Adipose tissue (tissue), 3 donors: Measurements from ENCODE around the gene RNF223. TPM values are rescaled to one million over a fixed set of nuclear protein-coding genes. Genes with fewer than 3 reads are reported as not detected.
"Not testable (repeated sequence)": the region's sequence is repeated elsewhere in the genome, so short reads cannot be mapped to it uniquely, and the experiment has no call there.

Experiments used
- H3K27ac ChIP-seq: one replicate; pipeline ENCODE4 v1.5.1; 2013; ENCODE audit warnings: low read depth, low read length
- WGBS, 3 donors: extraction: QIAGEN DNeasy Blood & Tissue Kit; methylation state at CpG; one replicate each; pipeline ENCODE4 v1.1.7; 2013; 5-methylcytosine and 5-hydroxymethylcytosine counted together
- polyA plus RNA-seq, 3 donors: library from polyadenylated mRNA; stranded (reverse); fragments of 200-250 nt; gene quantifications; one replicate each; pipeline ENCODE4 v1.2.3, GENCODE V29; 2013
- donor health status: healthy with polysubstance abuse.
- donor health status: Bipolar disorder and iron deficiency.
- donor health status: healthy.

Gene RNF223
- polyA plus RNA-seq, 3 donors, result 0.05 to 0.30 TPM; not detected in 1

DNA sequence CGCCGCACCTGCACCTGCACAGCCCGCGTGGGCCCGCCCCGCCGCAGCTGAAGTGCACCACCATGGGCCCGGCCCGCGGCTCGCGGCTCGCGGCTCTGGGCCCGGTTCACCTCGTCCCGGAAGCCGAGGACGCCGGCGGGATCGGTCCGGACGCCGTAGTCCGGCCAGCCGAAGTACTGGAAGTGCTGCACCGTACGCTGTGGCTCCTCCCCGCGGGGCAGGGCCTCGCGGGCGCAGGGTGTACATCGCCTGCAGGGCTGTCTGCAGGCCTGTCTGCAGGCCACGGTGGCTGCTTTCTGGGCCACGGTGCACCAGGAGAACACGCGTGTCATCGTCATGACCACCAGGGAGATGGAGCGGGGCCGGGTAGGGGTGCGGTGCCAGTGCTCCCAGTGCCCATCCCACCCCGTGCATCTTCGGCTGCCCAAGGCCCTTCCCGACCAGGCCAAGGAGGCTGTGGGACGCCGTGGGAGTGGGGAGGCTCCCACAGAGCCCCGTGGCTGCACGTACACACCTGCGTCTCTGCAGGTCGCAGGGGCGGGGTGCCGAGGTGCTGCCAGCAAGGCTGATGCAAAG, 6.7 kb downstream of the RNF223 start:
- no peak overlapping the region for H3K27ac ChIP-seq
- 80 to 89% (median 81%) methylated on average over 46 to 54 of the region's 54 CpGs for WGBS, 3 donors

DNA sequence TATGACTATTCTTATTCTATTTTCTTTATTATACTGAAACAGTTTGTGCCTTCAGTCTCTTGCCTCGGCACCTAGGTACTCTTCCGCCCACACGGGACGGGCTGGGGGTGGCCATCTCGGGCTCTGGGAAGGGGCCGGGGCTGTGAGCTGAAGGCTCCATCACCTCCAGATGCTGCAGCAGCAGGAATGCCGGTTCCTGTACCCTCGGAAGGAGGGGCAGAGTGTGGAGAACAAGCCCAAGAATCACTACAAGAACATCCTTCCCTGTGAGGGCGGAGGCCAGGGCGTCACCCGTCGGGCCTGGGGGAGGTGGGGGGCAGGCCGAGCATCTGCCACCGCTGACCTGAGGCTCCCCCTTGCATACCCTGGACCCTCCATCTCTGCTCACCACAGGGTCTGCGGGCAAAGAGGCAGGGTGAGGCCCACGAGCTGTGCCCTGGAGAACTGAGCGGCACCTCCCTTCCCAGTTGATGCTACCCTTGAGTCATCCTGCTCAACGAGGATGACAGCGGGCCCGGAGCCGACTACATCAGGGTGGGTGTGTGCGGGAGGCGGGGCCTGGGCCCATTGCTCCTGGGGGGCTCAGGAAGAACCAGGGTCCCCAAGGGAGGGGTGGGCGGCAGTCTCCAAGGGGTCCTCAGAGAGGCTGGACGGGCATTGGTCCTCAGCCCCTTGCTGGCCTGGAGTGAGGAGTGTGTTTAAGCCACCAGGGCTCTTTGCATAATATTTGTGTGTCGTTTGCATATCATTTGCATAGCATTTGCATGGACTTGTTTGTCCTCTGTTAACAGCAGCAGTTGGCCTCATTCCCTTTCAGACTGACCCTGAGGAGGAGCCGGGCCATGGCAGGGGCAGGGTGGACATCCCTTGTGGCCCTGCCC, 7.5 kb downstream of the RNF223 start:
- WGBS, 3 donors, result 61 to 67% (median 65%) methylated on average over 27 of the region's 27 CpGs
- H3K27ac ChIP-seq, result no peak overlapping the region

DNA sequence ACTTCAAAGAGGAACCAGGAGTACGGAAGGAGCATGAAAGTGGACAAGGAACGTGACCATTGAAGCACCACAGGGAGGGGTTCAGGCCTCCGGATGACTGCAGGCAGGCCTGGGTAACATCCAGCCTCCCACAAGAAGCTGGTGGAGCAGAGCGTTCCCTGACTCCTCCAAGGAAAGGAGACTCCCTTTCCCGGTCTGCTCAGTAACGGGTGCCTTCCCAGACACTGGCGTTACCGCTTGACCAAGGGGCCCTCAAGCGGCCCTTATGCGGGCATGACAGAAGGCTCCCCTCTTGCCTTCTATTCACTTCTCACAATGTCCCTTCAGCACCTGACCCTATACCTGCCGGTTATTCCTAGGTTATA, 8.2 kb downstream of the RNF223 start:
- 60 to 66% (median 63%) methylated on average over 11 of the region's 11 CpGs for WGBS, 3 donors
- H3K27ac ChIP-seq, result not testable (repeated sequence)

DNA sequence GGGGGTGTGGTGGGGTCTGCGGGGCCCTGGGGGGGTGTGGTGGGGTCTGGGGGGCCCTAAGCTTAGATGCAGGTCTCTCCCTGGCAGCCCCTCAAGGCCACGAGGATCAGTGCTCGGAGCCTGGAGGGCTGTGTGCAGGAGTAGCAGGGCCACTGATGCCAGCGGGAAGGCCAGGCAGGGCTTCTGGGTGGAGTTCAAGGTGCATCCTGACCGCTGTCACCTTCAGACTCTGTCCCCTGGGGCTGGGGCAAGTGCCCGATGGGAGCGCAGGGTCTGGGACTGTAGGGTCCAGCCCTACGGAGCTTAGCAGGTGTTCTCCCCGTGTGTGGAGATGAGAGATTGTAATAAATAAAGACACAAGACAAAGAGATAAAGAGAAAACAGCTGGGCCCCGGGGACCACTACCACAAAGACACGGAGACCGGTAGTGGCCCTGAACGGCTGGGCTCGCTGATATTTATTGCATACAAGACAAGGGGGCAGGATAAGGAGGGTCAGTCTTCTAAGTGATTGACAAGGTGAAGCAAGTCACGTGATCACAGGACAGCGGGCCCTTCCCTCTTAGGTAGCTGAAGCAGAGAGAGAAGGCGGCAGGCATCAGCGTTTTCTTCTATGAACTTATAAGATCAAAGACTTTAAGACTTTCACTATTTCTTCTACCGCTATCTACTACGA, 8.7 kb downstream of the RNF223 start:
- H3K27ac ChIP-seq, result no peak overlapping the region
- 50 to 66% (median 62%) methylated on average over 19 of the region's 20 CpGs for WGBS, 3 donors

DNA sequence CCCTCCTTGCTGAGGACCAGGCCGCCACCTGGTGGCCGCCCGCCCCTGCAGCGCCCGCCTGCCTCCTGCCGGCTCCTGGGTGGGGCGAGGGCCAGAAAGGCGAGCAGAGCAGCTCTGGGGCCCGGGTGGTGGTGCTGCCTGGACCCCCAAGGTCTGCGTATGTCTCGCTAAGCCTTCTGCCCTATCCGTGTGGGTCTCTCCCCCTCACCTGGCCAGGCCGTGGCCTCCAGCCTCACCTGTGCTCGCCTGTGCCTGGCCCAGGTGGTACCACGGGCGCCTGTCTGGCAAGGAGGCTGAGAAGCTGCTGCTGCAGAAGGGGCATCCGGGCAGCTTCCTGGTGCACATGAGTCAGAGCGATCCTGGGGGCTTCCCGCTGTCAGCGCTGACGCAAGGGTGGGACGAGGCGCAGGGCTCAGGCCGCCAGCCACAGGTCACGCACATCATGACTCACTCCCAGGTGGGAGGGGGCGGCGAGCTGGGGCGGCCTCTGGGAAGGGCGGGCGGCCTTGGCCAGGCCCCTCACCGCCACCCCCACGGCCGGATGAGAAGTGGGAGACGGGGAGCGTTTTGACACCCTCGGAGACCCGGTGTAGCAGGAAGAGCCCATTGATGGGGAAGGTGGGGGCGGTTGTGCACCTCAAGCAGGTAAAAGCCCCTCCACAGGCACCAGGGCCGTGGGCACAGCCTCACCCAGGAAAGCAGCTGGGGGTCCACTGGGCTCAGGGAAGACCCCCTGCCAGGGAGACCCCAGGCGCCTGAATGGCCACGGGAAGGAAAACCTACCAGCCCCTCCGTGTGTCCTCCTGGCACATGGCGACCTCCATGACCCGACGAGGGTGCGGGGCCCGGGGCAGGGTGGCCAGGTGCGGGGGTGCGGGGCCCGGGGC, 9.9 kb downstream of the RNF223 start:
- H3K27ac ChIP-seq, result no peak overlapping the region
- WGBS, 3 donors, result 7 to 10% (median 9%) methylated on average over 47 to 50 of the region's 50 CpGs

DNA sequence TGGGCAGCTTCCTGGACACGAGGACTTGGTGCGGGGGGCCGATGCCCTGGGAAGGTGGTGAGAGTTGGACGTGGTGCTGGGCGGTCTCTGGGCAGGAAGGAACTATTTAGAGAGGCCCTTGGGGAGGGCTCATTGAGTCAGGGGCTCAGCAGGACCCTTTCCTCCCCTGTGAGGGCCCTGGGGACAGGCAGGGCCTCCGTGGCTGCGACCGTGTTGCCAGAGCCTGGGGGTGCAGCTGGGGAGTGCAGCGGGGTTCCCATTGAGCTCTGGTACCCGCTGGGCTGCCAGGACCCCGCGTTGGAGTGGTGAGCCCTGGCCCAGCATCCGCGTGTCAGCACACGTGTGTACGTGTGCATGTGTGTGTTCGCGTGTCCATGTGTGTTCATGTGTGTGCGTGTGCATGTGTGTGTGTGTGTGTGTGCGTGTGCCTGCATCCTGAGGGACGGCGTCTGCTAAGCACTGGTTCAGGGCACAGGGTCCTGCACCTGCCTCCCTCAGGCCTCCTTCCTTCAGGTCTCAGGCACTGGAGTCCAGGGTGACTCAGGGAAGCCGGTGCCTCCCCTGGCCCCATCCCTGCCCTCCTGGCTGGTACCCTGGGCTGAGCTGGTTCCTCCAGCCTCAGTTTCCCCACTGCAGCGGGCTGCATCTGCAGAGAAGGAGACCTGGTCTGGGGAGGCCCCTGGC, 10.7 kb downstream of the RNF223 start:
- H3K27ac ChIP-seq, result no peak overlapping the region
- WGBS, 3 donors, result 57 to 65% (median 63%) methylated on average over 23 to 24 of the region's 24 CpGs

DNA sequence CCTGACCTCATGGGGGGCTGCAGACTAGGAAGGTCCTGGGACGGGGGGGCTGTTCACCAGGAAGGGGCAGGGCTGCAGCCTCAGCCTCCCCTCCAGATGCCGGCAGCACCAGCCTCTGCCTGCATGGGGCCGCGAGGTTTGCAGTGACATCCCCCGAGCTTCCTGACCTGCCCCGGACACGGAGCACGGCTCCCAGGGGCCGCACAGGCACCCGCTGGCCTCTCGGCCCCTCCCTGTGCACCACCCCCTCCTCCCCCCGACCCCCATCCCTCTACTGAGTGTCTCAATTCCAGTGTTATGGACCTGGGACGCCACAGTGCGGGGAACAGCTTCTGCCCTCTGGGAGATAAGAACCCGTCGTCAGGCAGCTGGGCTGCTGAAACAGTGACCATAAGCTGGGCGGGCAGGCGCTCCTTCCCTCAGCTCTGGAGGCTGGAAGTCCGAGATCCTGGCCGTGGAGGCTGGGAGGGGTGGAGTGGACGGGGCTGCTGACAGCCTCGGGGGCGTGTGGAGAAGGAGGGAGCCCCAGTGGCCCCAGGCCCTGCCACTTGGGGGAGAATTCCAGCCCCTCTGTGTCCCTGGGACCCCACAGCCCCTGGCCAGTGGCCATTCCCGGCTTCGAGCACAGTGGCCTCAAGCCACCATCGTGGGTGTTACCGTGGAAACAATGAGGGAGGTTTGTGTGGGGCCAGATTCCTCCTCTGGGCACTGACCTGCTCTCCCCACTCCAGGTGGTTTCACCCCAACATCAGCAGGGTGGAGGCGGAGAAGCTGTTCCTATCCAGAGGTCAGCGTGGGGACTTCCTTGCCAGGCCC, 11.6 kb downstream of the RNF223 start:
- WGBS, 3 donors, result 19 to 36% (median 26%) methylated on average over 29 of the region's 29 CpGs
- H3K27ac ChIP-seq, result no peak overlapping the region

DNA sequence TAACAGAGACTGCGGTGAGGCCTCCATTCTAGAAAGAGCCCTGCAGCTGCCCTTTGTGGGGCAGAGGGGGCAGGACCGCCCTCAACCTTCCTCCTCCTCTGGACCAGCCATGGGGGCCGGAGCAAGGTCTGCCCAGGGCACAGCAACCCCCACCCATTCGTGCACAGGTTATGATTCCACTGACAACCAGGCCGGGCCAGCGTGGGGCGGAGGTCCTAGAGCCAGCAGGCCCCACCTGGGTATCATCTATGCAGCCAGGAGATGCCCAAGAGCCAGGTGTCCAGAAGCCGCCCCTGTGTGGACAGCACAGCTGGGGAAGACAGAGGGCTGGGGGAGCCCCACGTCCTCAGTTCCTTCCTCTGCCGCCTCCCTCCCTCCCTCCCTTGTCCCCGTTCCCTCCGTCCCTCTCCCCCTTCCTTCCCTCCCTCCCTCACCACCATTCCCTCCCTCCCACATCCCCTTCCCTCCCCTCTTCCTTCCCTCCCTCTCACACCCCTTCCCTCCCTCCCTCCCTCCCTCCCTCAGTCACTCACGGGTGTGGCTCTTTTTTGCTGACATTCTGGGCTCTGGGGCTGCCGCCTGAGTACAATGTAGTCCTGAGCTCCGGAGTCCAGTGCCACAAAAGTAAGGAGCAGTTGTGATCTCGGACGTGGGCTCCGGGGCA, 12.3 kb downstream of the RNF223 start:
- H3K27ac ChIP-seq, result no peak overlapping the region
- 46 to 58% (median 46%) methylated on average over 14 to 15 of the region's 18 CpGs for WGBS, 3 donors

DNA sequence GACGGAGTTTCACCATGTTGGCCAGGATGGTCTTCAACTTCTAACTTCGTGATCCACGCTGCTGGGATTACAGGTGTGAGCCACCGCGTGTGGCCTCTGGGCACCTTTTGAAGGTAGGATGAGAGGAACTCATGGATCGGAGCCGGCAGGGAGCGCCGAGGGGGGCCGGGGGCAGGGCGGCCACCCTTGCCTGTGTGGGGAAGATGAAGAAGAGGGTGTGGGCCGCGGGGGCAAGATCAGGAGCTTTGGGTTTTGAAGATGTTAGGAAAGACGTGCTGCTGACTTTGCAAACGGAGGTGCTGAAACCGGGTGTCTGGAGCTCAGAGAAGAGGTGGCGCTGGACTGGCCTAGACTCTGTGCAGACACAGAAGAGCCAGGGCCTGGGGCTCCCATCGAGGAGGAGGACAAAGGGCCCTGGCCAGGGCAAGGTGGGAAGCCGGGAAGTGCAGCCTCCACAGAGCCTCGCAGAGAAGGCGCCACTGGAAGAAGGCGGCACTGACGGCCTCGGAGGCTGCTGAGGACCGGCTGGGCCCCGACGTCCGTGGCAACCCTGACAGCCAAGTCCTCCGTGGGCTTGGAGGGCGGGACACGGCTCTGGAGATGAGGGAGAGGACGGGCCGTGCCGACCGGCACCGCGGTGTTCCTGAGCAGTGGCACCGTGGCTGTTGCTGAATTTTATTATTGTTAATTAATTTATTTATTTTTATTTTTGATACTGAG, 13.7 kb downstream of the RNF223 start:
- 46 to 53% (median 47%) methylated on average over 38 of the region's 38 CpGs for WGBS, 3 donors
- H3K27ac ChIP-seq, result no peak overlapping the region

DNA sequence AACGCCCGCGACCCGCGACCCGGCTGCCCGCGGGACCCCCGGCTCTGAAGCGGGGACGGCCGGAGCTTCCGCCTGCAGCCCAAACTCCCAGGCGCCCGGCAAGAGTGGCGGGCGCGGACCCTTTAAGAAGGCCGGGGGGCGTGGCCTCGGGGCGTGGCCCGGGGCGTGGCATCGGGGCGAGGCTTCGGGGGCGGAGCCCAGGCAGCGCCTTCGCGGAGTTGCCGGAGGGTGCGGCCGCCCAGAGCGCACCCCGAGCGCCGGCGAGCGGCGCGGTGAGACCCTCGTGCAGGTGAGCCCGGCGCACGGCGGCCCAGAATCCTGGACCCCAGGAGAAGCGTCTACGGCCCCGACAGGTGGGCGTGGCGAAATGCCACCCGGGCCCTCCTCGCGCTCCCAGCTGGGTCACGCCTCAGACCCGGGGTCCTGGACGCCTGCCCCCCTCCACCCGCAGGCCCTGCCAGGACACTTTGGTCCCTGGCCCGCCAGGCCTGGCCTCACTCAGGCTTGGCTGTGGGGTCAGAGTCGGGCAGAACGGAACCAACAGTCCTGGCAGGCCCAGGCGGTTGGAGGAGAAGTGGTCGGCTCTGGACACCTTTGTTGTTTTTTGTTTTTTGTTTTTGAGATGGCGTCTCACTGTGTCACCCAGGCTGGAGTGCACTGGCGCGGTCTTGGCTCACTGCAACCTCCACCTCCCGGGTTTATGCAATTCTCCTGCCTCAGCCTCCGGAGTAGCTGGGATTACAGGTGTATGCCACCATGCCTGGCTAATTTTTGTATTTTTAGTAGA, 14.4 kb downstream of the RNF223 start:
- 4% methylated on average over 62 to 69 of the region's 69 CpGs for WGBS, 3 donors
- H3K27ac ChIP-seq, result no peak overlapping the region

DNA sequence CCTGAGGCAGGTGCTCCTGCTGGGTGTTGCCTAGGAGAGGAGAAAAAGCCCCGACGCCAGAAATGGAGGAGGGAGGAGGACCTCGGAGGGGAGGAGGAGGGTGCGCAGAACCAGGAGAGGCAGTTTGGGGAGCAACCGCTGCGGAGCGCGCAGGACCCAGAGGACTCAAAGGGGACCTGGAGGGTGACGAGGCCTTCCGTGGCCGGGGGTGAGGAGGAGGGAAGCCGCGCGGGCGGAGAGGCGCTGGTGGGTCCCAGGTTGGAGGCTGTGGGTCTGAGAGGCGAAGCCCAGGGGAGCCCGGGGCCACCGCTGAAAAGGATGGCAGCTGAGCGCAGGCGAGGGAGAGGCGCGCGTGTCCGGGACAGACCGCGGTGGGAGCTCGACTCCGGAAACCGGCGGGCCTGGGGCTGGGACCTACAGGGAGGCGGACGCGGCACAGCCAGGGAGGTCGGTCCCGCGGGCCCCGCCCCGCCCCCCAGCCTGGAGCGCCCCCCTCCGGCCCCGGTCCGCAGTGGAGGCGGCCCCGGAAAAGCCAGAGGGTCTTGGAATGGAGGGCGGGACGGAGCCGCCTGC, 15.1 kb downstream of the RNF223 start:
- H3K27ac ChIP-seq, result no peak overlapping the region
- 0 to 1% (median 1%) methylated on average over 34 to 47 of the region's 48 CpGs for WGBS, 3 donors

DNA sequence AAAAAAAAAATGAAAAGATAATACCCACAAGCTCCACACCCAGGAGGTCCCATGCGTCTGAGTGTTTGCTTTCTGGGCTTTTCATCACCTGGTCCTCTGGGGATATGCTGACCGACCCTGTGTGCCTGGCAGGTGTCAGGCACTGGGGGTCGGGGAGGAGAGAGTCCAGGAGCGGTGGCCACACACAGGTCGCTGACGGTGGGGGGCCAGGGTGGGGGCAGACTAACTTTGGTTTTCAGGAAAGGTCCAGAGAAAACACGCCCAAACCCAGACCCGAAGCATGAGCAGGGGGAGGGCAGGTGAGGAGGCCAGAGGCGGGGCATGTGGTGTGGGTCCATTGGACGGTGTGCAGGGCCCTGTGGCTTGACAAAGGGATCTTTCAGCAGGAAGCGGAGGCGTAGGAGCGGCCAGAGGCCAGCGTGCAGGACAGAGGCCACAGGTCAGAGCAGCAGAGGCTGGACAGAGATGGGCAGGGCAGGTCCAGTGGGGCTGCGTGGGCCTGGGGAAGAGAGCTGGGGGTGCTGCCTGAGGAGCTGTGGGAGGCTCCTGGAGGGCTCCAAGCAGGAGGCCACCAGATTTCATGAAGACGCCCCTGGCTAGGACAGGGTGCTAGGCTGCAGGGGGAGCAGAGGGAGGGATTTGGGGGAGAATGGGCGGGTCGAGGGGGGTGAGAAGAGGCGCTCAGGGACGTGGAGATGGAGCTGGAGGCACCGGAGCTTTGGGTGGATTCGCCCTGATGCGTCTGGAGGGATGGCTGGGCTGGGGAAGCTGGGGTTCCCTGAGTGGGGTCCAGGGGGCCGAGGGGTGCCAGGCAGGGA, 15.8 kb downstream of the RNF223 start:
- no peak overlapping the region for H3K27ac ChIP-seq
- WGBS, 3 donors, result 19 to 25% (median 21%) methylated on average over 23 to 24 of the region's 24 CpGs

DNA sequence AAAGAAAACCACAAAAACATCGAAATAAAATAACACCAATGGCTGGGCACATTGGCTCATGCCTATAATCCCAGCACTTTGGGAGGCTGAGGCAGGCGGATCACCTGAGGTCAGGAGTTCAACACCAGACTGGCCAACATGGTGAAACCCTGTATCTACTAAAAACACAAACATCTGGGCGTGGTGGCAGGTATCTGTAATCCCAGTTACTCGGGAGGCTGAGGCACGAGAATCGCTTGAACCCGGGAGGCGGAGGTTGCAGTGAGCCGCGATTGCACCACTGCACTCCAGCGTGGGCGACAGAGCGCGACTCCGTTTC, 16.4 kb downstream of the RNF223 start:
- not testable (repeated sequence) for H3K27ac ChIP-seq
- WGBS, 3 donors, result 66 to 69% (median 69%) methylated on average over 15 of the region's 15 CpGs

DNA sequence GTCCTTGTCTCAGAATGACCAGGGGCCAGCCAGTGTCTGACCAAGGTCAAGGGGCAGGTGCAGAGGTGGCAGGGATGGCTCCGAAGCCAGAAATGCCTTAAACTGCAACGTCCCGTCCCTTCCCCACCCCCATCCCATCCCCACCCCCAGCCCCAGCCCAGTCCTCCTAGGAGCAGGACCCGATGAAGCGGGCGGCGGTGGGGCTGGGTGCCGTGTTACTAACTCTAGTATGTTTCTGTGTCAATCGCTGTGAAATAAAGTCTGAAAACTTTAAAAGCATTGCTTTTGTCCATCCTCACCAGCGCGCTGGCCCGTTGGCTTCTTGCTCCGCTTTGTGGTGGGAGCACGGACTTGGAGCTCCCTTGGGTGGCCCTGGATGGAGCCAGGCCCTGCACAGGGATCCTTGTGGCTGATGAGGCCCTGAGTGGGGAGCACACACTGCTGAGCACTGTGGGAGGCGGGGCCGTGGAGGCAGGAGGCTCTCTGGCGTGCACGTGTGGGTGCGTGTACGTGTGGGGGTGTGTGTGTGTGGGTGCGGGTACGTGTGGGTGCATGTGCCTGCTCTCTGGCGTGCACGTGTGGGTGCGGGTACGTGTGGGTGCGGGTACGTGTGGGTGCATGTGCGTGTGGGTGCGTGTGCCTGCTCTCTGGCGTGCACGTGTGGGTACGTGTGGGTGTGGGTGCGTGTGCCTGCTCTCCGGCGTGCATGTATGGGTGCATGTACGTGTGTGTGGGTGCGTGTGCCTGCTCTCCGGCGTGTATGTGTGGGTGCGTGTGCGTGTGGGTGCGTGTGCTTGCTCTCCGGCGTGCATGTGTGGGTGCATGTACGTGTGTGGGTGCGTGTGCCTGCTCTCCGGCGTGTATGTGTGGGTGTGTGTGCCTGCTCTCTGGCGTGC, 18.0 kb downstream of the RNF223 start:
- 87 to 89% (median 87%) methylated on average over 41 to 50 of the region's 50 CpGs for WGBS, 3 donors
- no peak overlapping the region for H3K27ac ChIP-seq
